Measurements from ENCODE around the gene ATOSB. TPM values are rescaled to one million over a fixed set of nuclear protein-coding genes. Genes with fewer than 3 reads are reported as not detected.

The ATOSB gene
- 10 to 100 TPM; 16.0 to 21.9 (median 21.4) TPM for total RNA-seq

GRCh38 chr9:35115680-35116538 lies at the start of gene ATOSB:
Gene ATOSB, minus strand, starts transcription at chr9:35115862. Its CDS starts 7,588 bp downstream, at chr9:35108274.
- H3K4me3 ChIP-seq, result peak within 1 kb of the TSS; percentile 49
- H3K27ac ChIP-seq, result peak within 1 kb of the TSS; percentile 89
- no peaks in the 10 kb centered on the region for H3K36me3 ChIP-seq
- DNase-seq (ENCODE audit: low spot score in 2 of 2), result peak; percentile 99
- no peak for TF ChIP-seq POLR2AphosphoS5 (IDR thresholded peaks at IDR 0.05)
- no peak for TF ChIP-seq POLR2A (IDR thresholded peaks at IDR 0.05)
- no peak for TF ChIP-seq EP300 (IDR thresholded peaks at IDR 0.05)
- TF ChIP-seq CTCF (IDR thresholded peaks at IDR 0.05), result no peak
- peaks cover 58% of the 10 kb centered on the region for H3K4me1 ChIP-seq
- no peaks in the 10 kb centered on the region for H3K9me3 ChIP-seq
- H3K27me3 ChIP-seq, result no peaks in the 10 kb centered on the region
- WGBS, result under 1% methylated on average over 46 of the region's 54 CpGs

GRCh38 chr9:35164711-35165110 lies 49.0 kb upstream of the ATOSB start:
- no peaks in the 10 kb centered on the region for H3K9me3 ChIP-seq
- WGBS, result 80% methylated on average over 3 of the region's 3 CpGs
- H3K4me1 ChIP-seq, result peaks cover 19% of the 10 kb centered on the region
- H3K27ac ChIP-seq, result no peak overlapping the region
- no peaks in the 10 kb centered on the region for H3K27me3 ChIP-seq
- H3K36me3 ChIP-seq, result no peaks in the 10 kb centered on the region
- no peak for DNase-seq (ENCODE audit: low spot score in 2 of 2)
- no peak for TF ChIP-seq CTCF (IDR thresholded peaks at IDR 0.05)
- TF ChIP-seq POLR2AphosphoS5 (IDR thresholded peaks at IDR 0.05), result no peak
- TF ChIP-seq POLR2A (IDR thresholded peaks at IDR 0.05), result no peak
- no peak for TF ChIP-seq EP300 (IDR thresholded peaks at IDR 0.05)
- no peak overlapping the region for H3K4me3 ChIP-seq

GRCh38 chr9:35163413-35163812 lies 47.8 kb upstream of the ATOSB start:
- DNase-seq (ENCODE audit: low spot score in 2 of 2), result no peak
- Histone ChIP-seq H3K9me3 (no peaks in the 10 kb centered on the region), H3K27me3 (no peaks in the 10 kb centered on the region), H3K4me1 (peaks cover 19% of the 10 kb centered on the region), H3K27ac (no peak overlapping the region), H3K36me3 (no peaks in the 10 kb centered on the region), H3K4me3 (no peak overlapping the region)
- no peak for TF ChIP-seq POLR2AphosphoS5 (IDR thresholded peaks at IDR 0.05)
- no peak for TF ChIP-seq CTCF (IDR thresholded peaks at IDR 0.05)
- no peak for TF ChIP-seq POLR2A (IDR thresholded peaks at IDR 0.05)
- no peak for TF ChIP-seq EP300 (IDR thresholded peaks at IDR 0.05)
- WGBS, result 75% methylated on average over 3 of the region's 3 CpGs

- Histone ChIP-seq H3K27me3 (no peaks in the 10 kb centered on the region), H3K9me3 (no peaks in the 10 kb centered on the region), H3K4me1 (peaks cover 19% of the 10 kb centered on the region), H3K4me3 (peak overlapping the region; percentile 81), H3K36me3 (no peaks in the 10 kb centered on the region), H3K27ac (peak overlapping the region; percentile 93)
- 23% methylated on average over 11 of the region's 11 CpGs for WGBS
- no peak for DNase-seq (ENCODE audit: low spot score in 2 of 2)
- TF ChIP-seq EP300 (IDR thresholded peaks at IDR 0.05) (no peak), POLR2A (IDR thresholded peaks at IDR 0.05) (no peak), POLR2AphosphoS5 (IDR thresholded peaks at IDR 0.05) (no peak), CTCF (IDR thresholded peaks at IDR 0.05) (no peak)
These were observed 47.1 kb upstream of the ATOSB start for GRCh38 chr9:35162605-35163315.
